A549 (cell line): ENCODE measurements around the gene PLEKHB1. TPM values are rescaled to one million over a fixed set of nuclear protein-coding genes. Genes with fewer than 3 reads are reported as not detected.

Source experiments
- ATAC-seq, 2 experiments: fragments of 200-7000 bp in 1 of 2; fragments of >200 bp in 1 of 2; cut with Nextera tagmentation in 1 of 2; cut with Tn5 transposase in 1 of 2; 3 replicates each; pipeline versions ENCODE4 v1.8.0 to v1.9.1; 2018 to 2020; ENCODE audit warnings: mild to moderate bottlenecking in 1 of 2, moderate library complexity in 1 of 2
- CTCF ChIA-PET: fragments of 300-600 bp; sonication (Branson Sonifier 250); formaldehyde crosslinking; extraction: SDS; loops from one replicate; lab custom pipeline; 2021; ENCODE audit warnings: antibody characterized with exemption, inconsistent platforms; lab: Yijun Ruan, JAX
- POLR2A ChIA-PET: fragments of 350-600 bp; formaldehyde crosslinking; extraction: SDS; loops from one replicate; lab custom pipeline; 2021; ENCODE audit warnings: antibody characterized with exemption, inconsistent platforms; lab: Yijun Ruan, JAX
- DNase-seq, 2 experiments: peaks; one replicate each; pipeline versions ENCODE4 v3.0.0 to v3.0.0-alpha.2; 2011 to 2016; ENCODE audit warnings: low read depth in 1 of 2, low spot score in 1 of 2
- FAIRE-seq: peaks from 2 replicates; lab custom pipeline; 2011; peaks lifted over from hg19 to GRCh38; lab: Jason Lieb, UNC
- H3K27ac ChIP-seq, 2 experiments: fragments of >200 bp; sonication (Bioruptor Twin); formaldehyde crosslinking; 3 replicates each; pipeline ENCODE4 v1.5.1; 2016 to 2017
- H3K4me1 ChIP-seq: fragments of >200 bp; sonication (Bioruptor Twin); formaldehyde crosslinking; 3 replicates; pipeline ENCODE4 v1.6.1; 2016
- H3K4me2 ChIP-seq: fragments of >200 bp; sonication (Bioruptor Twin); formaldehyde crosslinking; 3 replicates; pipeline ENCODE4 v1.6.1; 2016
- H3K4me3 ChIP-seq: fragments of >200 bp; sonication (Bioruptor Twin); formaldehyde crosslinking; 3 replicates; pipeline ENCODE4 v1.5.1; 2016
- H3K9me3 ChIP-seq: fragments of >200 bp; sonication (Bioruptor Twin); formaldehyde crosslinking; 3 replicates; pipeline ENCODE4 v1.6.1; 2016
- CBX2 ChIP-seq: fragments of 200-600 bp; sonication (generic); IDR thresholded peaks from 2 replicates; pipeline ENCODE4 v1.6.1; 2016; ENCODE audit warnings: low read depth, mild to moderate bottlenecking, borderline replicate concordance
- CHD2 ChIP-seq: fragments of 150-350 bp; IDR thresholded peaks from 2 replicates; pipeline ENCODE4 v1.6.1; 2014; ENCODE audit warnings: low read length; ENCODE audit not compliant: partially characterized antibody
- CTCF ChIP-seq: fragments of >200 bp; sonication (Bioruptor Twin); formaldehyde crosslinking; IDR thresholded peaks from 3 replicates; pipeline ENCODE4 v1.5.1; 2016
- E2F6 ChIP-seq: IDR thresholded peaks from 2 replicates; pipeline ENCODE4 v1.6.1; 2012; ENCODE audit warnings: low read depth, borderline replicate concordance
- EHF ChIP-seq: fragments of 250-450 bp; sonication (Bioruptor Pico); IDR thresholded peaks from 2 replicates; pipeline ENCODE4 v1.5.0; 2020; ENCODE audit warnings: mild to moderate bottlenecking
- EP300 ChIP-seq, 2 experiments: fragments of >200 bp; sonication (Bioruptor Twin); formaldehyde crosslinking; IDR thresholded peaks; 2 replicates in 1 of 2; 3 replicates in 1 of 2; pipeline ENCODE4 v1.6.1; 2016 to 2017
- FOSB ChIP-seq: fragments of 250-450 bp; sonication (Bioruptor Pico); IDR thresholded peaks from 2 replicates; pipeline ENCODE4 v1.5.0; 2020; ENCODE audit warnings: mild to moderate bottlenecking, moderate library complexity
- FOSL2 ChIP-seq, 2 experiments: fragments of 450-650 bp in 1 of 2; fragments of >200 bp in 1 of 2; sonication (Bioruptor Twin) in 1 of 2; formaldehyde crosslinking; IDR thresholded peaks; 2 replicates each; pipeline versions ENCODE4 v1.5.0 to v1.6.1; 2016 to 2020; ENCODE audit warnings: mild to moderate bottlenecking in 1 of 2, moderate library complexity in 1 of 2
- GATA3 ChIP-seq: IDR thresholded peaks from 2 replicates; pipeline ENCODE4 v1.6.1; 2012; ENCODE audit warnings: borderline replicate concordance
- HEYL ChIP-seq: fragments of 250-450 bp; sonication (Bioruptor Pico); IDR thresholded peaks from 2 replicates; pipeline ENCODE4 v1.8.0; 2021; ENCODE audit warnings: mild to moderate bottlenecking, moderate library complexity
- HOXB5 ChIP-seq: fragments of 250-450 bp; sonication (Bioruptor Pico); IDR thresholded peaks from 2 replicates; pipeline ENCODE4 v1.5.0; 2020; ENCODE audit warnings: mild to moderate bottlenecking, moderate library complexity
- JUN ChIP-seq, 2 experiments: fragments of >200 bp; sonication (Bioruptor Twin); formaldehyde crosslinking; IDR thresholded peaks; 2 replicates in 1 of 2; 3 replicates in 1 of 2; pipeline ENCODE4 v1.6.1; 2016 to 2017
- NFE2L2 ChIP-seq: fragments of 150-350 bp; conservative IDR thresholded peaks from 2 replicates; pipeline ENCODE4 v1.6.1; 2014; ENCODE audit warnings: low read length
- NPAS2 ChIP-seq: fragments of 250-450 bp; sonication (Bioruptor Pico); IDR thresholded peaks from 2 replicates; pipeline ENCODE4 v1.8.0; 2022; ENCODE audit warnings: mild to moderate bottlenecking, moderate library complexity, borderline replicate concordance
- POLR2A ChIP-seq: IDR thresholded peaks from 2 replicates; pipeline ENCODE4 v1.6.1; 2012; ENCODE audit warnings: mild to moderate bottlenecking, low read length
- POLR2AphosphoS2 ChIP-seq: conservative IDR thresholded peaks from 2 replicates; pipeline ENCODE4 v1.6.1; 2012; ENCODE audit warnings: low read length, improper control_type of control experiment, inconsistent platforms
- RAD21 ChIP-seq, 2 experiments: fragments of >200 bp in 1 of 2; sonication (Bioruptor Twin) in 1 of 2; formaldehyde crosslinking in 1 of 2; IDR thresholded peaks in 1 of 2; conservative IDR thresholded peaks in 1 of 2; 2 replicates in 1 of 2; 3 replicates in 1 of 2; pipeline ENCODE4 v1.6.1; 2012 to 2018; ENCODE audit warnings: inconsistent platforms in 1 of 2
- RARB ChIP-seq: fragments of 250-450 bp; sonication (Bioruptor Pico); IDR thresholded peaks from 2 replicates; pipeline ENCODE4 v1.8.0; 2021; ENCODE audit warnings: mild to moderate bottlenecking, moderate library complexity
- RNF2 ChIP-seq: fragments of 200-600 bp; sonication (generic); IDR thresholded peaks from 2 replicates; pipeline ENCODE4 v1.6.1; 2016; ENCODE audit warnings: low read depth, mild to moderate bottlenecking, antibody characterized with exemption, moderate library complexity, borderline replicate concordance
- TP53 ChIP-seq: fragments of 250-450 bp; sonication (Bioruptor Pico); IDR thresholded peaks from 2 replicates; pipeline ENCODE4 v1.5.0; 2021; ENCODE audit warnings: mild to moderate bottlenecking, moderate library complexity
- USF2 ChIP-seq: fragments of 450-650 bp; IDR thresholded peaks from 2 replicates; pipeline ENCODE4 v1.6.1; 2014; ENCODE audit warnings: antibody characterized with exemption
- ZC3H11A ChIP-seq: fragments of 450-650 bp; IDR thresholded peaks from 2 replicates; pipeline ENCODE4 v1.6.1; 2014; ENCODE audit warnings: antibody characterized with exemption, mild to moderate bottlenecking
- ZNF302 ChIP-seq: fragments of 250-450 bp; sonication (Bioruptor Pico); IDR thresholded peaks from 2 replicates; pipeline ENCODE4 v1.9.0; 2021; ENCODE audit warnings: inconsistent platforms, mild to moderate bottlenecking, moderate library complexity
- ZSCAN20 ChIP-seq: fragments of 250-450 bp; sonication (Bioruptor Pico); IDR thresholded peaks from 2 replicates; pipeline ENCODE4 v1.8.0; 2022; ENCODE audit warnings: mild to moderate bottlenecking, moderate library complexity
- WGBS: methylation state at CpG from one replicate; pipeline ENCODE4 v1.1.6; 2017; ENCODE audit errors: missing lambda C conversion rate; 5-methylcytosine and 5-hydroxymethylcytosine counted together
- polyA plus RNA-seq, 4 experiments: library from polyadenylated mRNA; depleted of rRNA in 3 of 4; stranded (reverse); fragments of >200 nt; fragmentation: RNase III in 1 of 4; extraction: RNeasy Plus Mini Kit Qiagen cat#74134 plus additional on column Dnase treatment in 1 of 4; gene quantifications; 2 replicates in 3 of 4; 3 replicates in 1 of 4; pipeline ENCODE4 v1.2.3, GENCODE V29; 2011 to 2017

PLEKHB1 gene
- polyA plus RNA-seq, 2 of the 4 experiments (the other 2 are of a cell fraction), result 0.97 to 1.1 TPM

- no peak for TF ChIP-seq CHD2
- no peak for TF ChIP-seq ZSCAN20 (CRISPR knock-in tag)
- TF ChIP-seq, all 56 proteins: peak for 0
Observed at GRCh38 chr11:73635721-73636120, 10.7 kb upstream of the PLEKHB1 start (continued).

- ChIA-PET CTCF (interaction anchor here (1.1 to 2.8 kb wide), 5 partner anchors 10 to 25 kb away, joined by 3 to 24 read pairs (median 9); no protein-coding TSS in a partner anchor), POLR2A (no interaction called here)
- no peak for FAIRE-seq
- no peak overlapping the region for H3K27ac ChIP-seq
- WGBS, result 82% methylated on average over 5 of the region's 5 CpGs
- no peak for DNase-seq
- ATAC-seq, result no peak
- H3K4me3 ChIP-seq, result no peak overlapping the region
- no peaks in the 10 kb centered on the region for H3K4me1 ChIP-seq
- H3K4me2 ChIP-seq, result no peak overlapping the region
- TF ChIP-seq GATA3, result no peak
- TF ChIP-seq RAD21 (conservative IDR thresholded peaks at IDR 0.05 in 1 of 2, IDR thresholded peaks at IDR 0.05 in 1 of 2), result no peak
- TF ChIP-seq USF2, result no peak
- TF ChIP-seq RARB (CRISPR knock-in tag), result no peak
- TF ChIP-seq NFE2L2, result no peak
- no peak for TF ChIP-seq CTCF
- no peak for TF ChIP-seq FOSB (CRISPR knock-in tag)
- H3K9me3 ChIP-seq, result no peaks in the 10 kb centered on the region
Observed at GRCh38 chr11:73636249-73636648, 10.1 kb upstream of the PLEKHB1 start.

GRCh38 chr11:73637012-73637411, 9.4 kb upstream of the PLEKHB1 start:
- TF ChIP-seq POLR2AphosphoS2 (no peak), RNF2 (no peak), NPAS2 (no peak), JUN (IDR thresholded peaks at IDR 0.05) (no peak), FOSB (CRISPR knock-in tag) (no peak), EP300 (IDR thresholded peaks at IDR 0.05) (no peak), HOXB5 (no peak), E2F6 (no peak), NFE2L2 (no peak), HEYL (CRISPR knock-in tag) (no peak), EHF (no peak), CBX2 (no peak), ZC3H11A (no peak), POLR2A (no peak), TP53 (CRISPR knock-in tag) (no peak), ZNF302 (no peak), FOSL2 (IDR thresholded peaks at IDR 0.05) (no peak), FOSL2 (CRISPR knock-in tag; IDR thresholded peaks at IDR 0.05) (no peak)
- WGBS, result 51% methylated on average over 1 of the region's 1 CpG
- DNase-seq (no peak), ATAC-seq (no peak), FAIRE-seq (no peak)
- ChIA-PET CTCF (interaction anchor here (0.9 to 2.8 kb wide), 6 partner anchors 11 to 24 kb away, joined by 3 to 24 read pairs (median 8); no protein-coding TSS in a partner anchor), POLR2A (no interaction called here)
- Histone ChIP-seq H3K4me3 (no peak overlapping the region), H3K27ac (no peak overlapping the region), H3K4me2 (no peak overlapping the region), H3K4me1 (no peaks in the 10 kb centered on the region), H3K9me3 (no peaks in the 10 kb centered on the region)
